ENCODE measurements around the gene ZDHHC8. TPM values are rescaled to one million over a fixed set of nuclear protein-coding genes. Genes with fewer than 3 reads are reported as not detected.

The ZDHHC8 gene
- total RNA-seq, 6 experiments from 2014 or later: 91.8 to 119 (median 99.1) TPM

DNA sequence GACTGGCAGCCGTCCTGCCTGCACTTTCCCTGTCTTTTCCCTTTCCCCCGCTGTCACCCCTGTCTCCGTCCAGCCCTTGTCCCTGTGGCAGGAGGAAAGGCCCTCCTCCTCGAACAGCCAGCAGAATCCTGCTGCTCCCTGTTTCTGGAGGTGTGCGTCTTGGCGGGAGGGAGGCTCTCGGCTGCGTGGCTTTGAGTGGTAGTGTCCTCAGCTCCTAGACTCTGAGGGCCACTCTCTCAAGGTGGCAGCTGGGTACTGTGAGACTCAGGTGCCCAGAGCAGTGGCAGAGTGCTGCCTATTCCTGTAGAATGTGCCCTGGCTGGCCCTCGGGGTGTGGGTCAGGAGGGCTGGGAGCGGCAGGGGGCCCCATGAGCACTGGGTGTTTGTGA is 24.8 kb upstream of the ZDHHC8 start:
- H3K9me3 Mint-ChIP-seq: no peaks in the 10 kb centered on the region
- no peak for DNase-seq
- H3K27me3 Mint-ChIP-seq (ENCODE audit: insufficient read depth): peaks cover 1% of the 10 kb centered on the region; the same call in 1 of the 2 replicates
- H3K4me1 Mint-ChIP-seq (ENCODE audit: low read depth): no peaks in the 10 kb centered on the region
- TF ChIP-seq, protein P1, sequence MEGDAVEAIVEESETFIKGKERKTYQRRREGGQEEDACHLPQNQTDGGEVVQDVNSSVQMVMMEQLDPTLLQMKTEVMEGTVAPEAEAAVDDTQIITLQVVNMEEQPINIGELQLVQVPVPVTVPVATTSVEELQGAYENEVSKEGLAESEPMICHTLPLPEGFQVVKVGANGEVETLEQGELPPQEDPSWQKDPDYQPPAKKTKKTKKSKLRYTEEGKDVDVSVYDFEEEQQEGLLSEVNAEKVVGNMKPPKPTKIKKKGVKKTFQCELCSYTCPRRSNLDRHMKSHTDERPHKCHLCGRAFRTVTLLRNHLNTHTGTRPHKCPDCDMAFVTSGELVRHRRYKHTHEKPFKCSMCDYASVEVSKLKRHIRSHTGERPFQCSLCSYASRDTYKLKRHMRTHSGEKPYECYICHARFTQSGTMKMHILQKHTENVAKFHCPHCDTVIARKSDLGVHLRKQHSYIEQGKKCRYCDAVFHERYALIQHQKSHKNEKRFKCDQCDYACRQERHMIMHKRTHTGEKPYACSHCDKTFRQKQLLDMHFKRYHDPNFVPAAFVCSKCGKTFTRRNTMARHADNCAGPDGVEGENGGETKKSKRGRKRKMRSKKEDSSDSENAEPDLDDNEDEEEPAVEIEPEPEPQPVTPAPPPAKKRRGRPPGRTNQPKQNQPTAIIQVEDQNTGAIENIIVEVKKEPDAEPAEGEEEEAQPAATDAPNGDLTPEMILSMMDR (IDR thresholded peaks at IDR 0.05): no peak
- H3K27ac Mint-ChIP-seq: no peak overlapping the region
- no peak overlapping the region for H3K4me3 Mint-ChIP-seq
- peaks cover 15% of the 10 kb centered on the region for H3K36me3 Mint-ChIP-seq (ENCODE audit: low read depth)

DNA sequence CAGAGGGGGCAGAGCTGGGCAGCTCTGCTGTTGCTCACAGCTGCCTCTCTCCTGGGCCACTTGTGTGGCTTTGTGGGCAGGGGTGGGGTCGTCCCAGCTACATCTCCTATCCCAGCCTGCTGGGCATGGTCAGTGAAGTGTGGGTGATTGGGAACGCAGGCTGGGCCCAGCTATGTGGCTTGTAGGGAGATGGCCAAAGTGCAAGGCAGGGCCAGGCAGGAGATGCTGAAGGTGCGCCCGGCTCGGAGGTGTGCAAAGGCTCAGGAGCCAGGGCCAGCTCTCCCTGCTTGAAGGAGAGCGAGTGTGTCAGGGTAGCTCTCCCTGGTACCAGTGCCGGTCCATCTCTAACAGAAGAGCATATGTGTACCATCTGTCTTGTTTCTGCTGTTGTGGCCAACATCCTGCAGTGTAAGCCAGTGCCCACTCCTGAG is 24.1 kb upstream of the ZDHHC8 start:
- Mint-ChIP-seq H3K4me1 (ENCODE audit: low read depth) (no peaks in the 10 kb centered on the region), H3K4me3 (no peak overlapping the region), H3K36me3 (ENCODE audit: low read depth) (peaks cover 9% of the 10 kb centered on the region; the same call in 1 of the 2 replicates), H3K9me3 (no peaks in the 10 kb centered on the region), H3K27me3 (ENCODE audit: insufficient read depth) (peaks cover 1% of the 10 kb centered on the region; the same call in 1 of the 2 replicates), H3K27ac (no peak overlapping the region; the same call in 1 of the 2 replicates)
- TF ChIP-seq, protein P1 (IDR thresholded peaks at IDR 0.05): no peak
- DNase-seq: no peak

- no peak overlapping the region; the same call in 1 of the 2 replicates for H3K27ac Mint-ChIP-seq
- H3K27me3 Mint-ChIP-seq (ENCODE audit: insufficient read depth): peaks cover 1% of the 10 kb centered on the region; the same call in 1 of the 2 replicates
- TF ChIP-seq, protein P1 (IDR thresholded peaks at IDR 0.05): no peak
- H3K4me1 Mint-ChIP-seq (ENCODE audit: low read depth): no peaks in the 10 kb centered on the region
- DNase-seq: no peak
- H3K4me3 Mint-ChIP-seq: no peak overlapping the region
- peaks cover 9% of the 10 kb centered on the region; the same call in 1 of the 2 replicates for H3K36me3 Mint-ChIP-seq (ENCODE audit: low read depth)
- H3K9me3 Mint-ChIP-seq: no peaks in the 10 kb centered on the region
Observed at GRCh38 chr22:20107951-20108756, 23.4 kb upstream of the ZDHHC8 start.

DNA sequence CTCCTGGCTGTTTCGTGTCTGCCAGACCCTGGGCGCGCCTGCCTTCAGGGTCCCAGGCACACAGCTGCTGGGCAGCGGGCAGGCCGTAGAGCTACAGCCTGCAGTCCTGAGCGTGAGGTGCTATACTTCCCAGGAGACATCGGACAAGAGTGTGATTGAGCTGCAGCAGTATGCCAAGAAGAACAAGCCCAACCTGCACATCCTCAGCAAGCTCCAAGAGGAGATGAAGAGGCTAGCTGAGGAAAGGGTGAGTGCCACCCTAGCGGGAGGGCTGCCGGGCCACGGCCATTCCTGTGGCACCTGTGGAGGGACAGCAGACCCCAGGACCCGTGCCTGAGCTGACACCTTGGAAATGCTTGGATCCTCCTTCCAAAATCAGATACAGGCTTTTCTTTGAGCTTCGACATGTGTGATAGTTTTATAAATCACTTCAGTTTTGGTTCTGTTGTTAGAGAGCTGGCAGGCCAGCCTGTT is 22.8 kb upstream of the ZDHHC8 start:
- Mint-ChIP-seq H3K36me3 (ENCODE audit: low read depth) (peaks cover 9% of the 10 kb centered on the region; the same call in 1 of the 2 replicates), H3K4me3 (no peak overlapping the region), H3K27me3 (ENCODE audit: insufficient read depth) (peaks cover 1% of the 10 kb centered on the region; the same call in 1 of the 2 replicates), H3K9me3 (no peaks in the 10 kb centered on the region), H3K27ac (no peak overlapping the region), H3K4me1 (ENCODE audit: low read depth) (no peaks in the 10 kb centered on the region)
- TF ChIP-seq, protein P1 (IDR thresholded peaks at IDR 0.05): no peak
- no peak for DNase-seq

DNA sequence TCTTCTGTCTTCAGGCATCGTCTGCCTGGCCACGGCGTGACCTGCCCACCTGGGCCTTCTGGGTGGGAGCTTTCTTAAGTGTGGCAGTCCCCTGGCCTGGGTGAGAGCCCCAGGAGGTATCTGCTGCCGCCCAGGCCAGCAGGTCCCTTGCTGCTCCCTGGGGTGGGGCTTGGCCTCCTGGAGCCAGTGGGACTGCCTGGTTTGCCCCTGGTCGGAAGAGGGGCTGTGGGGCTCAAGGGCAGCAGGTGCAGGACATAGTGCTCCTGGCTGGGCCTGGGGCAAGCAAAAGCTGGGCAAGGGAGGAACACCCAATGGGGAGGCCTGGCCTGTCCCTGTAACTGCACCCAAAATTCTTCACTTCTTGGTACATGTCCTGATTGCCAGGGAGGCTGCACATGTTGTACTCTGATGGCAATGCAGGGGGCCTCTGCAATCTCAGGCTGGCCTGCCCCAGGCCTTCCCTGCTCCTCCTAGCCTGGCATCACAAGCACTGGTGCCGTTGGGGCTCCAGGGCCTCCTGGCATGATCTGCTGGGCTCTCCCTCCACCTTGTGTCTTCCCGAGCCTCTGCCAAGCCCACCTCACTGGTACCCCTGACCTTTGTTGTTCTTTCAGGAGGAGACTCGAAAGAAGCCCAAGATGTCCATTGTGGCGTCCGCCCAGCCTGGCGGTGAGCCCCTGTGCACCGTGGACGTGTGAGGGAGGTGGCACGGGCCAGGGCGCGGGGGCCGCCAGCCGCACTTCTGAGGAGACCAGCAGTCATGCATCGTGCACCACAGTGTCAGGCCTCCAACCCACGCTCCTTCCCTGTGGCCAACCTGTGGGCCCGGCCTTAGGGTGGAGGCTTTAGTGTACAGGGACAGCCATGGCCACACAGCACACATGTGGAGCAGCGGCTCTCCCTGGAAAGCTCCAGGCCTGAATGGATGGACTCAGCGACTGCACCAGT is 21.9 kb upstream of the ZDHHC8 start:
- Mint-ChIP-seq H3K4me1 (ENCODE audit: low read depth) (no peaks in the 10 kb centered on the region), H3K4me3 (no peak overlapping the region), H3K27me3 (ENCODE audit: insufficient read depth) (peaks cover 1% of the 10 kb centered on the region; the same call in 1 of the 2 replicates), H3K9me3 (no peaks in the 10 kb centered on the region), H3K27ac (no peak overlapping the region), H3K36me3 (ENCODE audit: low read depth) (peaks cover 9% of the 10 kb centered on the region; the same call in 1 of the 2 replicates)
- DNase-seq: no peak
- TF ChIP-seq, protein P1 (IDR thresholded peaks at IDR 0.05): no peak

Data from HFFc6 (cell line).